Activated CD4-positive, alpha-beta memory T cell treated with anti-CD3 and anti-CD28 coated beads, Interleukin-2, amount 10 ng/mL, durations not matched to agents 7 days and 5 days (primary cell): ENCODE results near the gene TNFSF15. TPM values are rescaled to one million over a fixed set of nuclear protein-coding genes. Genes with fewer than 3 reads are reported as not detected.

ENCODE experiments used
- CTCF ChIA-PET: fragments of 350-600 bp; sonication (Branson Sonifier 250); formaldehyde crosslinking; loops from one replicate; lab custom pipeline; 2021; ENCODE audit warnings: antibody characterized with exemption, inconsistent platforms; lab: Charles Lee
- POLR2A ChIA-PET: fragments of 350-600 bp; sonication (Branson Sonifier 250); formaldehyde crosslinking; loops from one replicate; lab custom pipeline; 2021; ENCODE audit warnings: antibody characterized with exemption; lab: Charles Lee
- DNase-seq: peaks from one replicate; pipeline ENCODE4 v3.0.0-alpha.2; 2020
- H3K27ac Mint-ChIP-seq: one replicate; pipeline ENCODE4 v1.8.0; 2021; ENCODE audit warnings: mild to moderate bottlenecking, mixed read lengths
- H3K27me3 Mint-ChIP-seq: one replicate; pipeline ENCODE4 v1.8.0; 2021; ENCODE audit warnings: mixed read lengths
- H3K36me3 Mint-ChIP-seq: one replicate; pipeline ENCODE4 v1.8.0; 2021; ENCODE audit warnings: low read depth, mixed read lengths
- H3K4me1 Mint-ChIP-seq: one replicate; pipeline ENCODE4 v1.8.0; 2021; ENCODE audit warnings: mixed read lengths
- H3K4me3 Mint-ChIP-seq: one replicate; pipeline ENCODE4 v1.8.0; 2021; ENCODE audit warnings: mild to moderate bottlenecking, mixed read lengths
- H3K9me3 Mint-ChIP-seq: one replicate; pipeline ENCODE4 v1.8.0; 2021; ENCODE audit warnings: mixed read lengths
- total RNA-seq, 2 experiments: library from RNA; stranded (reverse); gene quantifications; one replicate each; pipeline ENCODE4 v1.2.3, GENCODE V29; 2021

TNFSF15 gene
- total RNA-seq, 2 experiments from 2014 or later, result 0.03 TPM

DNA sequence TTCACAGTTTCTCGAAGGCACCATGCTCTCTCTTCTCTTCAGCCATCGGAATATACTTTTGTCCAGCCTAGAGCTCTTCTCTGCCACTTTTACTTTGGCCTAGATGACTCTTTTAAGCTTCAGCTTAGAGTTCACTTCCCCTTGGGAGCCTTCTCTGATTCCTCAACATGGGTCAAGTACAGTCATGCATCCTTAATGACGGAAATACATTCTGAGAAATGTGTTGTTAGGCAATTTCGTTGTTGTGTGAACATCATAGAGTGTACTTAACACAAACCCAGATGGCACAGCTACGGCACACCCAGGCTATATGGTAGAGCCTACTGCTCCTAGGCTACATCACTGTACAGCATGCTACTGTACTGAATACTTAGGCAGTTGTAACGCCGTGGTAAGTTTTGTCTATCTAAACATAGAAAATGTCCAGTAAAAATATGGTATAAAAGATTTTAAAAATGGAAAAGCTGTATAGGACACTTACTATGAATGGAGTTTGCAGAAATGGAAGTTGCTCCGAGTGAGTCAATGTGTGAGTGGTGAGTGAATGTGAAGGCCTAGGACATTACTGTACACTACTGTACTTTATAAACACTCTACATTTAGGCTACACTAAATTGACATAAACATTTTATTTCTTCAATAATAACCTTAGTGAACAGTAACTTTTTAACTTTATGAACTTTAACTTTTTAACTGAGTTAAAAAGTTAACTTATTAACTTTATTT is 15.1 kb upstream of the TNFSF15 start:
- no peak overlapping the region for H3K27ac Mint-ChIP-seq
- no peak for DNase-seq
- no peaks in the 10 kb centered on the region for H3K9me3 Mint-ChIP-seq
- POLR2A ChIA-PET, result no interaction called here
- peaks cover 6% of the 10 kb centered on the region for H3K27me3 Mint-ChIP-seq
- CTCF ChIA-PET, result no interaction called here
- peaks cover 6% of the 10 kb centered on the region for H3K4me1 Mint-ChIP-seq
- no peak overlapping the region for H3K4me3 Mint-ChIP-seq
- no peaks in the 10 kb centered on the region for H3K36me3 Mint-ChIP-seq

DNA sequence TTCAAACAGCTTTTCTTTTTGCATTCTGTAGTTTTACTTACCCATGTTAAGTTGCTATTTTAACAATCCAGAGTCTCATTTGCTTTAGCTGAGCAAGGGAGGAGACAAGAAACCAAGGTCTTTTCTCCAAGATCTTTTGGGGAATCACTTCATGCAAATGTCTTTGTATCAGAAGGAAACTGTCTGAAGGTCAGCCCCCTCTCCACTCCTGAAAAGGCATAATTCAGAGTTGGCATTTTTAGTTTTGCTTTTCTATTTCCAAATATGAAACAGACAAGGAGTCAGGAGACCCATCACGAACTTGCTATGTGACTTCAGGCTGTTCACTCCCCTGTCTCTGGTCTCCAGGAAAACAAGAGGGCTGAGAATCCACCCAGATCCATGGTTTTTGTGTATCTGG is 12.3 kb upstream of the TNFSF15 start:
- peaks cover 12% of the 10 kb centered on the region for H3K4me1 Mint-ChIP-seq
- no peak overlapping the region for H3K27ac Mint-ChIP-seq
- ChIA-PET CTCF (no interaction called here), POLR2A (no interaction called here)
- H3K4me3 Mint-ChIP-seq, result no peak overlapping the region
- DNase-seq, result no peak
- peaks cover 6% of the 10 kb centered on the region for H3K36me3 Mint-ChIP-seq
- peaks cover 16% of the 10 kb centered on the region for H3K27me3 Mint-ChIP-seq
- no peaks in the 10 kb centered on the region for H3K9me3 Mint-ChIP-seq

DNA sequence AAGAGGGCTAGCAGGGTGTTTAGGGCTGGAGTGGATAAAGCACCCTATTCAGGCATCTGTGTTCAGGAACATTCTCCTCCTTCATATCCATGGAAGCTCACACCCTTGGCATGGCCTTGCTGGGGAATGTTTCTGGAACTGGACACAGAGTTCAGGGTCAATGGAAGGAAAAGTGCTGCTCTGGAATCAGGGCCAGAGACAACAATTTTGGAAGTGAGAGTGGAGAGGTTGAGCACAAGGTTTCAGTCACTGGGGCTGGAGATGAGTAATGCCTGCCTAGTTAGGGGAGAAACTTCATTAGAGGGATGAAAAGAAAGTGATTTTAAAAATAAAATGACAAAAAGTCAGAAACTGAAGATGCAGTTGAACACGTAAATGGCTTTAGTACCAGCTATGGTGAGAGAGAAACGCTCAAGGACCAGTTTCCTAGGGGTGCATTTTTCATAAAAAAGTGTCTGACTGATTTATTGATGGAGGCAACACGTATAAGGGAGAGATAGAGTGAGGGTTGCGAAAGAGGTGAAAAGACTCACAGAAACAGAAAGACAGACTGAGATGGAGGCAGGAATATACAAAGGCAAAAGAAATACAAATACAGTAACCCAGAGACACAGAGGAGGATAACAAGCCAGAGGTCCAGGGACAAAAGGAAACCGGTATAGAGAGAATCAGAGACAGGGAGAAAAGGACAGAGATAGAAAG is 8.0 kb upstream of the TNFSF15 start:
- no peak for DNase-seq
- H3K27ac Mint-ChIP-seq, result no peak overlapping the region
- CTCF ChIA-PET, result no interaction called here
- POLR2A ChIA-PET, result no interaction called here
- no peaks in the 10 kb centered on the region for H3K9me3 Mint-ChIP-seq
- no peak overlapping the region for H3K4me3 Mint-ChIP-seq
- peaks cover 7% of the 10 kb centered on the region for H3K36me3 Mint-ChIP-seq
- peaks cover 36% of the 10 kb centered on the region for H3K27me3 Mint-ChIP-seq
- H3K4me1 Mint-ChIP-seq, result peaks cover 7% of the 10 kb centered on the region

DNA sequence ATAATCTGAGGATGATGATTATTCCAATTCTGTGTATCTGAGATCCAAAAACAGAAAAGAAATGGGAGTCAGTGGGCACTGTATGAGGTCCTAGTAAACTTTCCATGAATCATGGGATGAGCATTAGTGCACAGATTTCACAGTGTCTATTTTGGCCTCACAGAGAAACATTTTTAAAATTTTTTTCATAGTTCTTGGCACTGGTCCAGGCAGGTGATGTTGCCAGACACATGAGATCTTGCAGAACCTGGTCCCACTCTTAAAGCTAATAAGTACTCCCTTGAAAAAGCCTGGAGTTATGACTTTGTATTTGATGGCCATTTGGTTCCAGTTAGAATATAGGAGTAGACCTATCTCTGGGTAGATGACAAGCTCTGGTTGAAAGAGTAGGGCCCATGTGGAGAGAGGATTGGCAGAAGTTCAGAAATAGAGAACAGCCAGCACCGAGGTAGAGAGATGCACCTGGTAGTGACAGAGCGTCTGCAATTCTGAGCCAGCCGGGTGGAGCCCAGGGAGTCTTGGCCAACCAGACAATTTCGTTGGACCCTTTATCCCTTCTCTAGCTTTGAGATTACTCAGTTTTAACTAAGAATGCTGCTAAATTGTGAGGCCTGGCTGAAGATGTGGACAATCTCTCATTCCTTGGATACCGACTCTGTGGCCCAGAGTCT is 6.3 kb upstream of the TNFSF15 start:
- Mint-ChIP-seq H3K27ac (no peak overlapping the region), H3K4me3 (no peak overlapping the region), H3K4me1 (peaks cover 14% of the 10 kb centered on the region), H3K36me3 (peaks cover 7% of the 10 kb centered on the region), H3K27me3 (peaks cover 51% of the 10 kb centered on the region), H3K9me3 (no peaks in the 10 kb centered on the region)
- ChIA-PET POLR2A (no interaction called here), CTCF (interaction anchor here (0.9 kb wide), 1 partner anchor 95 kb away, joined by 3 read pairs; no protein-coding TSS in a partner anchor)
- DNase-seq, result no peak

DNA sequence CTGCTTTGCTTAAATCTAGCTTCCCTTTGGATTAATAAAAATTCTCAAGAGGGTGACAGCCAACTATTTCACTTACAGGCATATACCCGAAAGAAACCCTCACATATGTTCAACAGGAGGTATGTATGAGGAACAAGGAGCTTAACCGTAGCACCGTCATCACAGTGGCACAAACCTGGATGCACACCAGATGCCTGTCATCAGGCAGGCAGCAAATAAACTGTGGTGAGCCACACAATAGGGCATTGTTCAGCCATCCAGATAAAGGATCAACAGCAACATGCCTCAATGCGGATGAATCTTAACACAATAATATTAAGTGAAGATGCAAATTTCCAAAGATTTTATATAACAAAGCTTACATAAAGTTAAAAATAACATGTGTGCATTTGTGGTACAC is 5.5 kb upstream of the TNFSF15 start:
- Mint-ChIP-seq H3K4me3 (no peak overlapping the region), H3K4me1 (peaks cover 22% of the 10 kb centered on the region), H3K27me3 (peaks cover 49% of the 10 kb centered on the region), H3K9me3 (no peaks in the 10 kb centered on the region), H3K27ac (no peak overlapping the region), H3K36me3 (peaks cover 7% of the 10 kb centered on the region)
- ChIA-PET POLR2A (no interaction called here), CTCF (no interaction called here)
- no peak for DNase-seq

DNA sequence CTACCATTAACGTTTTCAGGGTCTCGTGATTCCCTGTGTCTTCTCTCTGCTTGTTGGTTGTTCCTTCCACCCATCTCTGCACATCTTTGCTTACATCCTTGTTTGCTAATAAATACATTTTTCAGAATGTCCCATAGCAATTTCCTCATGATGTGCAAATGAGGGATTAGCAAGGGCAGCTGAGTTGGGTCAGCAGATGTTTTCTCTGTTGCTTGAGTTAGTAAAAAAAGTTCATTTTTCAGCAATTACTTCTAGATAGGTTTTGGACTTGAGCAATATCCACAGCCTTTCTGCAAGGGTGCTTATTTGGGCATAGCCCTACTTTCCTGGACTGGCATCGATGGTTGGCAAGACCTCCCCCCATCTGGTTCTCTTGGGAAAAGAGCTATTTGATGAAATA is 4.8 kb upstream of the TNFSF15 start:
- Mint-ChIP-seq H3K36me3 (peaks cover 7% of the 10 kb centered on the region), H3K27ac (no peak overlapping the region), H3K4me1 (peaks cover 28% of the 10 kb centered on the region), H3K4me3 (no peak overlapping the region), H3K9me3 (no peaks in the 10 kb centered on the region), H3K27me3 (peaks cover 45% of the 10 kb centered on the region)
- DNase-seq, result no peak
- ChIA-PET POLR2A (no interaction called here), CTCF (no interaction called here)

DNA sequence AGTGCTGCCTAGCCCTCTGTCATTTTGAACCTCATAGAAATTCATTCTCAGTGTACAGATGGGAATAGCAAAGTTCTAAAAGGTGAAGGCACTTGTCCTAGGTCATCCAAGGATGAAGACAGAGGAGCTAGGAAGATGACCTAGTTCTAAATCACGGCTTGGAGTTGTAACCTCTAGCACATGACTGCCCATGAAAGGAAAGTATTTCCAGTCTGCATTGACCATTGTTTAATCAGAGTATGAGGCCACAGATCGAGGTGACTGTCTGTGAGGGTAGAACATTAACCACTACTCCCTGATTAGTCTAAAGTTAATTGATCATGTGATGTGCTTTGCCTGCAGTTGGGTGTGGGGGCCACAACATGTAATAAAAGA is 674 bp upstream of the TNFSF15 start:
- no peaks in the 10 kb centered on the region for H3K36me3 Mint-ChIP-seq
- no peak for DNase-seq
- no peak overlapping the region for H3K27ac Mint-ChIP-seq
- CTCF ChIA-PET, result interaction anchor here (0.7 to 1.3 kb wide), 4 partner anchors 63 to 145 kb away, joined by 3 read pairs; no protein-coding TSS in a partner anchor
- peaks cover 44% of the 10 kb centered on the region for H3K27me3 Mint-ChIP-seq
- no peaks in the 10 kb centered on the region for H3K9me3 Mint-ChIP-seq
- peaks cover 24% of the 10 kb centered on the region for H3K4me1 Mint-ChIP-seq
- POLR2A ChIA-PET, result interaction anchor here (1.0 to 1.3 kb wide), 2 partner anchors 17 to 124 kb away, joined by 3 read pairs; partner anchors contain the start of gene TNFSF8
- no peak overlapping the region for H3K4me3 Mint-ChIP-seq

DNA sequence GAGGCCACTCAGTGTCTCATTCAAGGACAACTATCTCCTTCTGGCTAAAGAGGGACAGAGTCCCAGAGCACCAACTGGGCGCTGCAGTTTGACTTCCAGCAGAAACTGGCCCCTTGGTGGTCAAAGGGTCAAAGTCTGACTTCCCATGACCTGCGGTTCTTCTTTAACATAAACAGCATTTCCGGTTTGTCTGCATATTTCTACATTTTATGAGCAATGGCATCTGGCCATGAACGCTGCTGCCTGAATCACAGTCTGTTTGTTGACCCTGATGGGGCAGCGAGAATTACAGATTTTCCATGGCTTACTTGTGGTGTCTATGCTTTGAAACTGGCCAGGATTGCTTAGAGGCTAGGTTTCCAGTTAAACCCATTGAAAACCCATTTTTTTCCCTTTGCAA is 1.3 kb downstream of the TNFSF15 start:
- no peaks in the 10 kb centered on the region for H3K36me3 Mint-ChIP-seq
- peaks cover 38% of the 10 kb centered on the region for H3K27me3 Mint-ChIP-seq
- no peaks in the 10 kb centered on the region for H3K9me3 Mint-ChIP-seq
- DNase-seq, result no peak
- H3K27ac Mint-ChIP-seq, result no peak overlapping the region
- ChIA-PET POLR2A (interaction anchor here (0.6 to 0.8 kb wide), 2 partner anchors 11 to 1773 kb away, joined by 3 read pairs; no protein-coding TSS in a partner anchor), CTCF (no interaction called here)
- peaks cover 24% of the 10 kb centered on the region for H3K4me1 Mint-ChIP-seq
- H3K4me3 Mint-ChIP-seq, result no peak overlapping the region

DNA sequence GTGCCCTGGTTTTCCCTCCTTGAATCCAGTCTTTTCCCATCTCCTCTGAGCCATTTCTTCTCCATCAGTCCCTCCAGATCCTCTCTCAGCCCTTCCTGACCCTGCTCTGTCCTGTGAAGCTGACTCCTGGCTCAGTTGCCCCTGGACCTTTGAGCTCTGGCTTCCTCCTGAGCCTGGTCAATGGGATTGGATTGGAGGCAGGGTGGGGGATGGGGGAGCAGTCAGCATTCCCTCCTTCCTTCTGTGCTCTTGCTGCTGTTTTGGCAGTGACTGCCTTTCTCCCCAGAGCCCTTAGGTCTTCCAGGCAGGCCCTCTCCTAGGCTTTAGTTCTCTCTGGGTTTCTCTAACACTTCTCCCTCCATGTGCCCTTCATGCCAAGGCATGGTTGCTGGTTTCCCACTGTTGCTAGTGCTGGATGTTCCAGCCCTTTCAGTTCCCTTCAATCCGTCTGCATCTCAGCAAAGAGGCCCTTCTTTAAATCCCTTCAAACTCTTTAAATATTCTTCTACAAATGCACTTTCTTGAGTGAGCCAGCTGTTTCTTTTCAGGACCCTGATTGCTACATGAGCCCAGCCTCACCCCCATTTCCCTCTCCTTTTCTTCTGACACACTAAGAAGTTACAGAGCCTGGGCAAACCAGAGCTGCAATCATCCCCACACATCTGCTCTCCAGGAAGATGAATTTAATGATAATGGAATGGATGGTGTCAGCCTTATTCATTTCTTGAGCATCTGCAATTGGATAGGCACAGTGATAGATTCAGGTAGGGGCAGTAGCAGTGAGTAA is 2.2 kb downstream of the TNFSF15 start:
- Mint-ChIP-seq H3K27ac (no peak overlapping the region), H3K27me3 (peaks cover 37% of the 10 kb centered on the region), H3K9me3 (no peaks in the 10 kb centered on the region), H3K4me1 (peaks cover 24% of the 10 kb centered on the region), H3K4me3 (no peak overlapping the region), H3K36me3 (no peaks in the 10 kb centered on the region)
- no peak for DNase-seq
- POLR2A ChIA-PET, result interaction anchor here (0.8 kb wide), 1 partner anchor 12 kb away, joined by 3 read pairs; no protein-coding TSS in a partner anchor
- CTCF ChIA-PET, result interaction anchor here (0.5 kb wide), 1 partner anchor 217 kb away, joined by 3 read pairs; no protein-coding TSS in a partner anchor

DNA sequence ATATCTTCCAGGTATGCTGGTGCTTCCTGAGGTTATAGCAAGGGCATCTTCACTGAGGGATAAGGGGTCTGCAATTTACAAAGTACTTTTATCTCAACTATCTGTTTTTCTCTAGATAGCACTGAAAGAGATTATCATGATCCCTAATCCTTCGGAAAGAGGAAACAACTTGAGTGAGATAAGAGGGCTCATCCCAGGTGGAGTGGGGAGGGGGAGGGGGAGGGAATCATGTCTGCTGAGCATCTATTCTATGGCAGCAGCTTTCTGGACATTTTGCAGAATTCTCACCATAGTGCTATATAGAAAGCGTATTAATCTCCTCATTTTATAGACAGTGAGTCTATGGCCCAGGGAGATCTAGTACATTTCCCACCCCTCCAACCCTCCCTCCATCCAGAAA is 5.9 kb downstream of the TNFSF15 start:
- Mint-ChIP-seq H3K4me1 (no peaks in the 10 kb centered on the region), H3K27ac (no peak overlapping the region), H3K4me3 (no peak overlapping the region), H3K36me3 (no peaks in the 10 kb centered on the region), H3K9me3 (no peaks in the 10 kb centered on the region), H3K27me3 (peaks cover 27% of the 10 kb centered on the region)
- POLR2A ChIA-PET, result no interaction called here
- CTCF ChIA-PET, result no interaction called here
- DNase-seq, result no peak

DNA sequence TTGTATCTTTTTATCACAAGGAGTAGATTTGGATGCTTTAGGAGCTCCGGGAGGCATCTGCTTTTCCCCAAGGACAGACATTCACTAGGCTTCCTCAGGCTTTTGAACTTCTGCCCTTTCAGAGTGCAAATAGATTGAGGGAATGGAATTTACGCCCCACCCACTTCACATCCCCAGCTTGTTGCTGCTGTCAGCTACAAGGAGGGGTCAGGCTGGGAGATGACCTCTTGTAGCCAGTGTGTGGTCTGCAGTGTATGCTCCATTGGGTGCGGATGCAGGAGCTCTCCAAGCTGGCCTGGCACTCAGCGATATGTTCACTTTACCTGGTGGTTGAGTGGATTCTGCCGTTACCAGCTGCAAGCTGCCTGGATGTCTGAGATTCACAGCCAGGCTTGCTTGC is 6.4 kb downstream of the TNFSF15 start:
- Mint-ChIP-seq H3K27ac (no peak overlapping the region), H3K27me3 (peaks cover 25% of the 10 kb centered on the region), H3K4me1 (no peaks in the 10 kb centered on the region), H3K4me3 (no peak overlapping the region), H3K9me3 (no peaks in the 10 kb centered on the region), H3K36me3 (no peaks in the 10 kb centered on the region)
- CTCF ChIA-PET, result no interaction called here
- POLR2A ChIA-PET, result no interaction called here
- DNase-seq, result no peak

DNA sequence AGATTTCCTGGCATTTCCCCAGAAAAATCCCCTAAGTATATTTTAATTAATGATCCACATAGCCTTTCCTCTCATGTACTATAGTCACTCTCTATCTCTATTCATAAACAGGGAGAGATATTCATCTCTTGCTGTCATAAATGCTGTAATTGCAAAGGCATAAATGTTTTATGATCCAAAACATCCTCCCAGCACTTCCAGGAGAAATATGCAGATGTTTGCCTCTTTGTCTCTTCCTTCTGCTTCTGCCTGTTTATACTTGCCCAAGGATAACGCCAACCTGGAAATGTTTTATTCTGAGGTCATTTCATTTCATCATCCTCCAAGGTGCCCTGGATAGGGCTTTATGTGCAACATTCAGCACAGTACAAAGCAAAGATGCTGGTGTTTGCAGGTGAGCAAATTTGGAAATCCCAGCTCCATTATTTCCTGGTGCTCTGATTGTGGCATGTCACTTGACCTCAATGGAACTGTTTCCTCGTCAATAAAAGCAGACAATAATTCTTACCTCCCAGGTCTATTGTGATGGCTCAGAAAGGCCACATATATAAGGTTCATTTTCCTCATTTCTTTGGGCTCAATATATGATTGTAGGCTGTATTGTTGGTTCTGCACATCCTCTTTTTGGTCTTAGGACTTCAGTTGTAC is 6.9 kb downstream of the TNFSF15 start:
- ChIA-PET POLR2A (no interaction called here), CTCF (no interaction called here)
- no peak overlapping the region for H3K4me3 Mint-ChIP-seq
- H3K27ac Mint-ChIP-seq, result no peak overlapping the region
- DNase-seq, result no peak
- H3K27me3 Mint-ChIP-seq, result peaks cover 23% of the 10 kb centered on the region
- no peaks in the 10 kb centered on the region for H3K36me3 Mint-ChIP-seq
- no peaks in the 10 kb centered on the region for H3K4me1 Mint-ChIP-seq
- H3K9me3 Mint-ChIP-seq, result no peaks in the 10 kb centered on the region
